K562 (cell line): Measurements from ENCODE around the gene ACSM6. TPM values are rescaled to one million over a fixed set of nuclear protein-coding genes. Genes with fewer than 3 reads are reported as not detected.

Experiments
- ATF7 ChIP-seq: fragments of 450-650 bp; IDR thresholded peaks from 2 replicates; pipeline ENCODE4 v1.7.1; 2014; ENCODE audit warnings: mild to moderate bottlenecking, moderate library complexity
- CXXC5 ChIP-seq: fragments of 250-450 bp; sonication (Bioruptor Pico); IDR thresholded peaks from 2 replicates; pipeline ENCODE4 v1.8.0; 2022; ENCODE audit warnings: inconsistent platforms, mild to moderate bottlenecking, moderate library complexity
- ELF1 ChIP-seq: fragments of 200-800 bp; sonication (Bioruptor generic); IDR thresholded peaks from 2 replicates; pipeline ENCODE4 v1.6.1; 2016; ENCODE audit warnings: missing genetic modification characterization, missing compliant biosample characterization
- ESRRB ChIP-seq: fragments of 250-450 bp; sonication (Bioruptor Pico); IDR thresholded peaks from 2 replicates; pipeline ENCODE4 v1.5.0; 2020; ENCODE audit warnings: mild to moderate bottlenecking, moderate library complexity, borderline replicate concordance
- JUN ChIP-seq, 2 experiments: sonication (generic) in 1 of 2; formaldehyde crosslinking in 1 of 2; IDR thresholded peaks; 2 replicates each; pipeline versions ENCODE4 v1.6.1 to v1.8.0; 2012 to 2022; ENCODE audit warnings: borderline replicate concordance in 2 of 2, mild to moderate bottlenecking in 2 of 2, improper control_type of control experiment in 1 of 2, low read depth in 1 of 2, low read length in 1 of 2, missing genetic modification reagents in 1 of 2
- KDM2B ChIP-seq: fragments of 250-450 bp; sonication (Bioruptor Pico); IDR thresholded peaks from 2 replicates; pipeline ENCODE4 v1.8.0; 2021; ENCODE audit warnings: mild to moderate bottlenecking, moderate library complexity
- MNT ChIP-seq, 2 experiments: fragments of 450-650 bp; conservative IDR thresholded peaks; 2 replicates each; pipeline ENCODE4 v1.6.1; 2017; ENCODE audit warnings: mild to moderate bottlenecking in 2 of 2, moderate library complexity in 2 of 2
- POLR2G ChIP-seq: fragments of 200-400 bp; formaldehyde crosslinking; IDR thresholded peaks from 2 replicates; pipeline ENCODE4 v1.6.1; 2017; ENCODE audit warnings: low read depth, mild to moderate bottlenecking, antibody characterized with exemption, low read length, moderate library complexity
- RBM25 ChIP-seq: fragments of 200-400 bp; formaldehyde crosslinking; IDR thresholded peaks from 2 replicates; pipeline ENCODE4 v1.6.1; 2018; ENCODE audit warnings: low read length, low read depth, moderate library complexity; ENCODE audit not compliant: severe bottlenecking
- SOX6 ChIP-seq: fragments of 450-650 bp; IDR thresholded peaks from 2 replicates; pipeline ENCODE4 v1.6.1; 2014; ENCODE audit warnings: mild to moderate bottlenecking
- UBTF ChIP-seq, 2 experiments: IDR thresholded peaks; 2 replicates each; pipeline ENCODE4 v1.6.1; 2012; ENCODE audit warnings: improper control_type of control experiment in 2 of 2, low read depth in 2 of 2, low read length in 2 of 2, borderline replicate concordance in 1 of 2
- ZNF778 ChIP-seq: fragments of 450-650 bp; formaldehyde crosslinking; IDR thresholded peaks from 2 replicates; pipeline ENCODE4 v1.4.0; 2020; ENCODE audit warnings: mild to moderate bottlenecking, moderate library complexity
- polyA plus RNA-seq, 8 experiments: library from polyadenylated mRNA; depleted of rRNA in 4 of 8; stranded (reverse) in 5 of 8; unstranded in 3 of 8; fragments of >200 nt; fragmentation: Nextera tagmentation in 2 of 8; fragmentation: Illumina TruSeq in 1 of 8; extraction: Ambion mirVana in 2 of 8; extraction: Trizol in 1 of 8; gene quantifications; 2 replicates each; pipeline versions ENCODE4 v1.2.1 to v1.2.3, GENCODE V29; 2011 to 2014; ENCODE audit warnings: inconsistent platforms in 1 of 8, missing spikeins in 1 of 8
- total RNA-seq, 7 experiments: library from RNA; depleted of rRNA in 6 of 7; stranded (reverse); fragments of >200 nt in 6 of 7; fragmentation: Illumina TruSeq in 2 of 7; extraction: Trizol in 2 of 7; gene quantifications; 2 replicates each; pipeline versions ENCODE4 v1.2.1 to v1.2.3, GENCODE V29; 2011 to 2021; ENCODE audit warnings: low replicate concordance in 1 of 7
- TF ChIP-seq, protein P1 (sequence below): fragments of 250-450 bp; sonication (Bioruptor Pico); IDR thresholded peaks from 2 replicates; pipeline ENCODE4 v1.4.0; 2020; ENCODE audit warnings: mild to moderate bottlenecking
- TF ChIP-seq, protein P2 (sequence below), 3 experiments: IDR thresholded peaks in 2 of 3; conservative IDR thresholded peaks in 1 of 3; 2 replicates each; pipeline ENCODE4 v1.5.1; 2011 to 2012; ENCODE audit warnings: low read length in 3 of 3, mild to moderate bottlenecking in 3 of 3, control low read depth in 2 of 3, improper control_type of control experiment in 1 of 3, inconsistent platforms in 1 of 3, low read depth in 1 of 3, mixed read lengths in 1 of 3, moderate library complexity in 1 of 3; ENCODE audit not compliant: insufficient read depth in 2 of 3
- TF ChIP-seq, protein P3 (sequence below): fragments of 250-450 bp; sonication (Bioruptor Pico); IDR thresholded peaks from 2 replicates; pipeline ENCODE4 v1.5.0; 2021

The ACSM6 gene
- total and polyA plus RNA-seq, 9 of the 15 experiments (the other 6 are each of a cell fraction or from before 2014, with no cell fraction given): not detected

DNA sequence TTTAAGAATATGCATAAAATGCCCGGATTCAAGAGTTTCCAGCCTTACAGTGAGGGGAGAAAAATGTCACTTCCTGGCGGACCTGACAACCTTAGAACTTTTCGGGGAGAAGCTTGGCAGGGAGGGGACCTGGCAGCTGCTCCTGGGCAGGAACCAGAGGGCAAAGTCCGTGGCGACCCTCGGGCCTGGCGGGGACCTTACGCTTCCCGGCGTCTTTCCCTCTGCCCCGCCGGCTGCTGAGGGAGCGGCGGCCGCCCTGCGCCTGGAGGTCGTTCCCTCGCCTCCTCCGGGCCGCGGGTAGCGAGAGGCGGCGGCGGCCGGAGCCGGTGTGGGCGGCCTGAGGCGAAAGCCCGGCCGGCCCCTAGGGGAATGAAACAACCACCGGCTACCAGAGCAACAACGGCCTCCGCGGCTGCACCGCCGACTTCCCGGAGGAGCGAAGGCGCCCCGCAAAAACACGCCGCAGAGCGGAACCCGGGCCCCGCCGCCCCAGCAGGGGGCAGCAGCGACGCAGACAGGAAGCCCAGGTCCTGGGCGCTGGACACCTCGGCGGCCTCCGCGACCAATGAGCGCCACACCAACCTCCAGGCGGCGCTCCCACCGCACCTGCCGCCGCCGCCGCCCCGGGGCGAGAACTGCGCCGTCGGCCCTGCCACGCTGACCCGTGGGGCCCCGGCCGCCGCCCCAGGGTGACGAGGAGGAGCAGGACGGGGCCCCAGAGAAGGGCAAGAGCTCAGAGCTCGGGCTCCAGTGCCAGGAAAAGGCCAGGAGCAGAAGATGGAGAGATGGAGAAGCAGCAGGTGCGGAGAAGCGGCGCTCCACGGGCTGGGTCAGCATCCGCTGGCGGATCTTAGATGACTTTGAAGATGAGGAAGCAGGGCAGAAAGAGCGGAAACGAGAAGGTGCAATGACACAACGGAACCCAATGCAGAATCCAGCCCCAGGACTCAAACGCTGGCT is 10.5 kb upstream of the ACSM6 start (continued):
- peak; percentile 78 for TF ChIP-seq ELF1 (tag)
- TF ChIP-seq UBTF (IDR thresholded peaks at IDR 0.05; ENCODE audit: borderline replicate concordance in 1 of 2, low read depth in 2 of 2, low read length in 2 of 2): peak; percentile 94 to 95
- TF ChIP-seq CXXC5 (CRISPR knock-in tag): peak; percentile 87
- TF ChIP-seq JUN (IDR thresholded peaks at IDR 0.05; ENCODE audit: borderline replicate concordance, low read depth, low read length): peak; percentile 38; the same call in 1 of the 2 replicates
- no peak for TF ChIP-seq JUN (CRISPR knock-in tag; IDR thresholded peaks at IDR 0.05; ENCODE audit: borderline replicate concordance)
- TF ChIP-seq, protein P1, sequence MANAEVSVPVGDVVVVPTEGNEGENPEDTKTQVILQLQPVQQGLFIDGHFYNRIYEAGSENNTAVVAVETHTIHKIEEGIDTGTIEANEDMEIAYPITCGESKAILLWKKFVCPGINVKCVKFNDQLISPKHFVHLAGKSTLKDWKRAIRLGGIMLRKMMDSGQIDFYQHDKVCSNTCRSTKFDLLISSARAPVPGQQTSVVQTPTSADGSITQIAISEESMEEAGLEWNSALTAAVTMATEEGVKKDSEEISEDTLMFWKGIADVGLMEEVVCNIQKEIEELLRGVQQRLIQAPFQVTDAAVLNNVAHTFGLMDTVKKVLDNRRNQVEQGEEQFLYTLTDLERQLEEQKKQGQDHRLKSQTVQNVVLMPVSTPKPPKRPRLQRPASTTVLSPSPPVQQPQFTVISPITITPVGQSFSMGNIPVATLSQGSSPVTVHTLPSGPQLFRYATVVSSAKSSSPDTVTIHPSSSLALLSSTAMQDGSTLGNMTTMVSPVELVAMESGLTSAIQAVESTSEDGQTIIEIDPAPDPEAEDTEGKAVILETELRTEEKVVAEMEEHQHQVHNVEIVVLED: peak; percentile 42; the same call in 1 of the 2 replicates
- TF ChIP-seq ATF7: 0 out of 2 replicates have a peak, but pooled peaks have one; percentile 39
- TF ChIP-seq KDM2B (CRISPR knock-in tag): 0 out of 2 replicates have a peak, but pooled peaks have one; percentile 21
- TF ChIP-seq, protein P2, sequence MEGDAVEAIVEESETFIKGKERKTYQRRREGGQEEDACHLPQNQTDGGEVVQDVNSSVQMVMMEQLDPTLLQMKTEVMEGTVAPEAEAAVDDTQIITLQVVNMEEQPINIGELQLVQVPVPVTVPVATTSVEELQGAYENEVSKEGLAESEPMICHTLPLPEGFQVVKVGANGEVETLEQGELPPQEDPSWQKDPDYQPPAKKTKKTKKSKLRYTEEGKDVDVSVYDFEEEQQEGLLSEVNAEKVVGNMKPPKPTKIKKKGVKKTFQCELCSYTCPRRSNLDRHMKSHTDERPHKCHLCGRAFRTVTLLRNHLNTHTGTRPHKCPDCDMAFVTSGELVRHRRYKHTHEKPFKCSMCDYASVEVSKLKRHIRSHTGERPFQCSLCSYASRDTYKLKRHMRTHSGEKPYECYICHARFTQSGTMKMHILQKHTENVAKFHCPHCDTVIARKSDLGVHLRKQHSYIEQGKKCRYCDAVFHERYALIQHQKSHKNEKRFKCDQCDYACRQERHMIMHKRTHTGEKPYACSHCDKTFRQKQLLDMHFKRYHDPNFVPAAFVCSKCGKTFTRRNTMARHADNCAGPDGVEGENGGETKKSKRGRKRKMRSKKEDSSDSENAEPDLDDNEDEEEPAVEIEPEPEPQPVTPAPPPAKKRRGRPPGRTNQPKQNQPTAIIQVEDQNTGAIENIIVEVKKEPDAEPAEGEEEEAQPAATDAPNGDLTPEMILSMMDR (IDR thresholded peaks at IDR 0.05 in 2 of 3, conservative IDR thresholded peaks at IDR 0.05 in 1 of 3; ENCODE audit: insufficient read depth in 2 of 3, low read depth in 1 of 3, low read length in 3 of 3): peak; percentile 77 to 98 (median 93)
- TF ChIP-seq MNT (conservative IDR thresholded peaks at IDR 0.05): peak in 1 of 2 experiments; percentile 49; a peak in 1 of 4 replicates
- TF ChIP-seq SOX6: peak; percentile 48
- peak; percentile 93 for TF ChIP-seq POLR2G
- TF ChIP-seq, protein P3, sequence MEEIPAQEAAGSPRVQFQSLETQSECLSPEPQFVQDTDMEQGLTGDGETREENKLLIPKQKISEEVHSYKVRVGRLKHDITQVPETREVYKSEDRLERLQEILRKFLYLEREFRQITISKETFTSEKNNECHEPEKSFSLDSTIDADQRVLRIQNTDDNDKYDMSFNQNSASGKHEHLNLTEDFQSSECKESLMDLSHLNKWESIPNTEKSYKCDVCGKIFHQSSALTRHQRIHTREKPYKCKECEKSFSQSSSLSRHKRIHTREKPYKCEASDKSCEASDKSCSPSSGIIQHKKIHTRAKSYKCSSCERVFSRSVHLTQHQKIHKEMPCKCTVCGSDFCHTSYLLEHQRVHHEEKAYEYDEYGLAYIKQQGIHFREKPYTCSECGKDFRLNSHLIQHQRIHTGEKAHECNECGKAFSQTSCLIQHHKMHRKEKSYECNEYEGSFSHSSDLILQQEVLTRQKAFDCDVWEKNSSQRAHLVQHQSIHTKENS (CRISPR knock-in tag): no peak
- TF ChIP-seq RBM25: peak; percentile 47
- TF ChIP-seq ESRRB (CRISPR knock-in tag): no peak
- no peak for TF ChIP-seq ZNF778 (CRISPR knock-in tag)
